ENCODE results near the gene CPNE5. TPM values are rescaled to one million over a fixed set of nuclear protein-coding genes. Genes with fewer than 3 reads are reported as not detected.
A peak's percentile ranks its signal among the peaks of the same experiment; 100 is the strongest.

Gene CPNE5
- total and polyA plus RNA-seq, 9 of the 15 experiments (the other 6 are each of a cell fraction or from before 2014, with no cell fraction given), result 0.14 to 1.0 (median 0.46) TPM; not detected in 2

DNA sequence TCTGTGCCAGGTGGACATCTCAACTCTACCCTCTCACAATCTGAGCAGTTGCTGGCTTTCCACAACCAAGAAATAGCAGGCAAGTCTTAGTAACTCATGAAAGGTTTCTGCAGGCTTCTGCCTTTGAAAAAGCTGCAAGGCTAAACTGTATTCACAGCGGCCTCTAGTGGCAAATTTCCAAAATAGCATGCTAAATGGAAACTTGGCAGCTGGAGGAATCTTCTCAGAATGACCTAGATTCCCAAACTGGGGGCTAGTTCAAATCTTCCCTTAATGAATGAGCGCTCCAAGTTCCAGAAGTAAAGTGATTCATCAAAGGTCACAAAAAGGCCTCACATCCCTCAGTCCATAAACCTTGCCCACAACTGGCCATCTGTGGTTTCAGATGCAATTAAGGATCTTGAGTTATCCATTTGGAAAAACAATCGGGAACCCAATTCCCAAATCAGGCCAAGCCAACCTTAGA lies 11.9 kb upstream of the CPNE5 start (continued):
- TF ChIP-seq, protein P1, sequence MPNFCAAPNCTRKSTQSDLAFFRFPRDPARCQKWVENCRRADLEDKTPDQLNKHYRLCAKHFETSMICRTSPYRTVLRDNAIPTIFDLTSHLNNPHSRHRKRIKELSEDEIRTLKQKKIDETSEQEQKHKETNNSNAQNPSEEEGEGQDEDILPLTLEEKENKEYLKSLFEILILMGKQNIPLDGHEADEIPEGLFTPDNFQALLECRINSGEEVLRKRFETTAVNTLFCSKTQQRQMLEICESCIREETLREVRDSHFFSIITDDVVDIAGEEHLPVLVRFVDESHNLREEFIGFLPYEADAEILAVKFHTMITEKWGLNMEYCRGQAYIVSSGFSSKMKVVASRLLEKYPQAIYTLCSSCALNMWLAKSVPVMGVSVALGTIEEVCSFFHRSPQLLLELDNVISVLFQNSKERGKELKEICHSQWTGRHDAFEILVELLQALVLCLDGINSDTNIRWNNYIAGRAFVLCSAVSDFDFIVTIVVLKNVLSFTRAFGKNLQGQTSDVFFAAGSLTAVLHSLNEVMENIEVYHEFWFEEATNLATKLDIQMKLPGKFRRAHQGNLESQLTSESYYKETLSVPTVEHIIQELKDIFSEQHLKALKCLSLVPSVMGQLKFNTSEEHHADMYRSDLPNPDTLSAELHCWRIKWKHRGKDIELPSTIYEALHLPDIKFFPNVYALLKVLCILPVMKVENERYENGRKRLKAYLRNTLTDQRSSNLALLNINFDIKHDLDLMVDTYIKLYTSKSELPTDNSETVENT (CRISPR knock-in tag; IDR thresholded peaks at IDR 0.05), result no peak
- 0 out of 2 replicates have a peak, but pooled peaks have one; percentile 24 for TF ChIP-seq ZNF384 (IDR thresholded peaks at IDR 0.05; ENCODE audit: low read depth, low read length)
- TF ChIP-seq BCOR (IDR thresholded peaks at IDR 0.05), result no peak
- TF ChIP-seq ASH1L (IDR thresholded peaks at IDR 0.05; ENCODE audit: borderline replicate concordance, low read depth, partially characterized antibody), result no peak
- no peak for TF ChIP-seq USF1 (CRISPR knock-in tag; IDR thresholded peaks at IDR 0.05)
- TF ChIP-seq MAFK (IDR thresholded peaks at IDR 0.05; ENCODE audit: low read length), result peak; percentile 13; the same call in 1 of the 2 replicates
- no peak for TF ChIP-seq ZNF407 (IDR thresholded peaks at IDR 0.05; ENCODE audit: low read depth)
- TF ChIP-seq ETV1 (tag; conservative IDR thresholded peaks at IDR 0.05; ENCODE audit: low read depth), result 0 out of 2 replicates have a peak, but pooled peaks have one; percentile 26
- 0 out of 2 replicates have a peak, but pooled peaks have one; percentile 18 for TF ChIP-seq JUND (IDR thresholded peaks at IDR 0.05; ENCODE audit: borderline replicate concordance, low read depth, low read length)
- no peak for TF ChIP-seq JUND (tag; IDR thresholded peaks at IDR 0.05; ENCODE audit: borderline replicate concordance, low read depth, low read length)
- no peak for TF ChIP-seq EHMT2 (IDR thresholded peaks at IDR 0.05)
- TF ChIP-seq CBX3 (IDR thresholded peaks at IDR 0.05; ENCODE audit: borderline replicate concordance in 1 of 2, low read length in 2 of 2), result peak in 1 of 2 experiments; percentile 73; a peak in 2 of 3 replicates
- no peak for TF ChIP-seq SRSF7 (optimal IDR thresholded peaks at IDR 0.05; ENCODE audit: low read depth, low read length)
- no peak for TF ChIP-seq ZNF134 (CRISPR knock-in tag; conservative IDR thresholded peaks at IDR 0.05)
- TF ChIP-seq ZNF766 (CRISPR knock-in tag; conservative IDR thresholded peaks at IDR 0.05), result peak; percentile 87
- no peak for TF ChIP-seq RCOR1 (IDR thresholded peaks at IDR 0.05; ENCODE audit: borderline replicate concordance in 1 of 2, low read depth in 2 of 2, low read length in 2 of 2)
